Stimulated activated naive CD8-positive, alpha-beta T cell treated with anti-CD3 and anti-CD28 coated beads, Interleukin-15, amount 100 ng/mL, for 72 hours (primary cell): Measurements from ENCODE around the gene C11orf24.

Source experiments
- ATAC-seq: fragments of 150-1000 bp; cut with Tn5 transposase; 2 replicates; pipeline ENCODE4 v1.10.0; 2021; ENCODE audit warnings: mild to moderate bottlenecking, moderate library complexity
- DNase-seq, 2 donors: peaks; one replicate each; pipeline ENCODE4 v3.0.0; 2021 to 2022
- H3K27ac Mint-ChIP-seq, 2 donors: one replicate each; pipeline ENCODE4 v1.8.0; 2022; ENCODE audit warnings: mild to moderate bottlenecking in 2 of 2, mixed read lengths in 2 of 2, moderate library complexity in 2 of 2
- H3K27me3 Mint-ChIP-seq: one replicate; pipeline ENCODE4 v1.8.0; 2022; ENCODE audit warnings: mixed read lengths
- H3K4me1 Mint-ChIP-seq: one replicate; pipeline ENCODE4 v1.8.0; 2022; ENCODE audit warnings: mild to moderate bottlenecking, mixed read lengths
- H3K4me3 Mint-ChIP-seq, 2 donors: one replicate each; pipeline ENCODE4 v1.8.0; 2022; ENCODE audit warnings: mild to moderate bottlenecking in 2 of 2, mixed read lengths in 2 of 2, moderate library complexity in 1 of 2
- H3K9me3 Mint-ChIP-seq, 2 donors: one replicate each; pipeline ENCODE4 v1.8.0; 2022; ENCODE audit warnings: mixed read lengths in 2 of 2

Gene C11orf24

GRCh38 chr11:68214173-68215086, 57.3 kb downstream of the C11orf24 start:
- Mint-ChIP-seq H3K27me3 (peaks cover 21% of the 10 kb centered on the region), H3K4me3 (peak overlapping the region; percentile 78 to 90), H3K9me3 (no peaks in the 10 kb centered on the region), H3K27ac (peak overlapping the region in 1 of 2 donors; percentile 34), H3K4me1 (peaks cover 47% of the 10 kb centered on the region)
- DNase-seq, result peak in 1 of 2 donors; percentile 32
- ATAC-seq, result peak; percentile 14

DNA sequence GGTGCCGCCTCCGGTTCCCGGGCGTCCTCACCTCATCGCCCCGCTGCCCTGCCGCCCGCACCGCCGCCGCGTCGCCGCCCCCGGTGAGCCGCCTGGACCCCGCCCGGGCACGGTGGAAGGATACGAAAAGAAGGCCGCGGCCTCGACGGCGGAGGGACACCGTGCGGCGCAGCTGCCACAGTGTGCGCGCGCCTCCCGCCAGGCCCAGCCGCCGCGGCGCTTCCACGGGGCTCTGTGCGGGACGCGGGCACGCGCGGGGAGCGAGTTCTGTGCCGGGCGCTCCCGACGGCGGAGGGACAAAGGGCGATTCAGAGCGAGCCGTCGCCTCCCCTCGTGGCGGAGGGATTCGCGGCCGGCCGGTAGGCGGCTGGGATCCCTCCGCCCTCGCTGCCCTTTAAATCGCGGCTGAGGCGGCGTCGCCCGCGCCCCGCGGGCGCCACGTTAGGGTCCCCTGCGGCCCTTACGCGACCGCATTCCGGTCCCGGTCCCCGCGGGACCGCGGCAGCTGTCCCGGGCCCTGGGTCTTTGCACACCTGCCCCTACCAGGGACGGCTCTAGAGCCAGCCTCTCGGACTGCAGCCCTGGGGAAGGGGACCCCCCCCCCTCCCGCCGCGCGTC, 58.1 kb downstream of the C11orf24 start:
- H3K4me3 Mint-ChIP-seq, result peak overlapping the region; percentile 78 to 90
- peak; percentile 84 to 89 for DNase-seq
- peak overlapping the region; percentile 29 to 88 for H3K27ac Mint-ChIP-seq
- peak; percentile 73 for ATAC-seq
- H3K9me3 Mint-ChIP-seq, result no peaks in the 10 kb centered on the region
- H3K4me1 Mint-ChIP-seq, result peaks cover 54% of the 10 kb centered on the region
- peaks cover 21% of the 10 kb centered on the region for H3K27me3 Mint-ChIP-seq

DNA sequence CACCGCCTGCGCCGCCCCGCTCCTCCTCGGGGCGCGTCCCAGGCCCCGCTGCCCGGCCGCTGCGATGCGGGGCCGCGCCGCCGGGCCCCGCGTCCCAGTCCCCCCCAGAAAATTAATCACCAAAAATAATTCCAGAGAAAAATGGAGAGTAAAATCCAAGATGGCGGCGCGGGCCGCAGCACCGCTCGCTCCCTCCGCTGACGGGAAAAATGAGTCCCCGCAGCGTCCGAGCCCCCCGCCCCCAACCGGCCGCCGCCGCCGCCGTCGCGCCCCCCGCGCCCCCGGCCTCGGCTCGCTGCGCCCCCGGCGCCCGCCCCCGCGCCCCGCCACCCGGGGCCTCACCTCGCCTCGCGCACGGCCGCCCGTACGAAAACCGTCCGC, 58.6 kb downstream of the C11orf24 start, which contains the start of gene KMT5B:
Gene KMT5B (minus strand): TSS at position 162 of the 381 bp plus-strand sequence. CDS start 23,220 bp downstream, outside the sequence.
- ATAC-seq (no peak), DNase-seq (no peak)
- peak within 1 kb of the TSS; percentile 90 to 94 for H3K4me3 Mint-ChIP-seq
- H3K9me3 Mint-ChIP-seq, result no peaks in the 10 kb centered on the region
- H3K27ac Mint-ChIP-seq, result peak within 1 kb of the TSS; percentile 88 to 94
- H3K4me1 Mint-ChIP-seq, result peaks cover 58% of the 10 kb centered on the region
- peaks cover 21% of the 10 kb centered on the region for H3K27me3 Mint-ChIP-seq

DNA sequence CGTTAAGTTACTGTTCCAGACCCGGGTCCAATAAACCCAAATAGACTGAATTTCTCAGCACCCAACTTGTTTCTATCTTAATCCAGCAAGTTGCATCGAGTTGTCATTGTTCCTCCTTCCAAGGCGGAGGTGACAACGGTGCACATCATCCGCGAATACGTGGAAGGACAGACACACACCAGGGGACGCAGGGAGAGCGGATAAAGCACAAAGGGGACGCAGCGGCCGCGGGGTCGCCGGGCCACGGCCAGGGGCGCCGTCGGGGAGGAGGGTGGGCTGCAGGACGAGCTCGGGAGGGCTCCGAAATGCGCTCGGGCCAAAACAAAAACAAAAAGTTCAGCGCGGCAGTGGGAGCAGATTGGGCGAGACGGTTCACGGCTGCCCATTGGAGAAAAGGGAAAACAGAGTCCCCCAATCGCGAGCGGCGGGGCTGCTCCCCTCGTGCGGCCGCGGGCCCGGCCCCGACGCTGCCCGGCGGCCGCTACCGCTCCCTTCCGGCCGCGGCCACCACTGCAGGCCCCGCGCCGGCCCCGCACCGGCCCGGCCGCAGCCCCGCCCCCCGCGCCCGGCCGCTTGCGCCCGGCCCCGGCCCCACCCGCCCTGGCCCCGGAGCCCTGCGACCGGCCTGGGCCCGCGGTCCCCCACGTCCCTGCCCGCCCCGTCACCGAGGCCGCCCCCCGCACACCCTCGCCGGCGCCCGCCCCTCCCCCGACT, 59.2 kb downstream of the C11orf24 start:
- Mint-ChIP-seq H3K27ac (peak overlapping the region; percentile 86 to 94), H3K4me3 (peak overlapping the region; percentile 84 to 94), H3K27me3 (peaks cover 21% of the 10 kb centered on the region), H3K9me3 (no peaks in the 10 kb centered on the region), H3K4me1 (peaks cover 60% of the 10 kb centered on the region)
- DNase-seq (peak; percentile 69 to 71), ATAC-seq (peak; percentile 76)

- Mint-ChIP-seq H3K4me3 (peak overlapping the region; percentile 92 to 94), H3K4me1 (peaks cover 67% of the 10 kb centered on the region), H3K9me3 (no peaks in the 10 kb centered on the region), H3K27me3 (peaks cover 21% of the 10 kb centered on the region), H3K27ac (no peak overlapping the region)
- DNase-seq (no peak), ATAC-seq (no peak)
Measured at GRCh38 chr11:68211546-68211945, 60.2 kb downstream of the C11orf24 start.
